GM12801 (cell line): ENCODE results near the gene WWC1.

ENCODE experiments used
- TF ChIP-seq, protein P1 (sequence below): IDR thresholded peaks from one replicate; pipeline ENCODE4 v1.5.1; 2011; ENCODE audit warnings: control low read depth; ENCODE audit not compliant: insufficient read length; ENCODE audit errors: extremely low read depth

Gene WWC1

DNA sequence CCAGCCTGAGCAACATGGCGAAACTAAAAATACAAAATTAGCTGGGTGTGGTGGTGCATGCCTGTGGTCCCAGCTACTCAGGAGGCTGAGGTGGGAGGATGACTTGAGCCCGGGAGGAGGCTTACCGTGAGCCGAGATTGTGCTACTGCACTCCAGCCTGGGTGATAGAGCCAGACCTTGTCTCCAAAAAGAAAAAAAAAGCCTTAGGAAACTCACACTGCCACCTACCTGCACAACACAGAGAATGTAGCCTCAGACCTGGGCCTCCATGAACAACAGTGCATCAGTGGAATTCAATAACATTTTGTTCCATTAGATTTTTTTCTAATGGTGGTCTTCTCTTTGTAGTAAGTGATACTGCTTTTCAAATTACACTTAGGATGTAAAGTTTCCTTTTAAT, 131.0 kb downstream of the WWC1 start:
- TF ChIP-seq, protein P1, sequence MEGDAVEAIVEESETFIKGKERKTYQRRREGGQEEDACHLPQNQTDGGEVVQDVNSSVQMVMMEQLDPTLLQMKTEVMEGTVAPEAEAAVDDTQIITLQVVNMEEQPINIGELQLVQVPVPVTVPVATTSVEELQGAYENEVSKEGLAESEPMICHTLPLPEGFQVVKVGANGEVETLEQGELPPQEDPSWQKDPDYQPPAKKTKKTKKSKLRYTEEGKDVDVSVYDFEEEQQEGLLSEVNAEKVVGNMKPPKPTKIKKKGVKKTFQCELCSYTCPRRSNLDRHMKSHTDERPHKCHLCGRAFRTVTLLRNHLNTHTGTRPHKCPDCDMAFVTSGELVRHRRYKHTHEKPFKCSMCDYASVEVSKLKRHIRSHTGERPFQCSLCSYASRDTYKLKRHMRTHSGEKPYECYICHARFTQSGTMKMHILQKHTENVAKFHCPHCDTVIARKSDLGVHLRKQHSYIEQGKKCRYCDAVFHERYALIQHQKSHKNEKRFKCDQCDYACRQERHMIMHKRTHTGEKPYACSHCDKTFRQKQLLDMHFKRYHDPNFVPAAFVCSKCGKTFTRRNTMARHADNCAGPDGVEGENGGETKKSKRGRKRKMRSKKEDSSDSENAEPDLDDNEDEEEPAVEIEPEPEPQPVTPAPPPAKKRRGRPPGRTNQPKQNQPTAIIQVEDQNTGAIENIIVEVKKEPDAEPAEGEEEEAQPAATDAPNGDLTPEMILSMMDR = no peak

DNA sequence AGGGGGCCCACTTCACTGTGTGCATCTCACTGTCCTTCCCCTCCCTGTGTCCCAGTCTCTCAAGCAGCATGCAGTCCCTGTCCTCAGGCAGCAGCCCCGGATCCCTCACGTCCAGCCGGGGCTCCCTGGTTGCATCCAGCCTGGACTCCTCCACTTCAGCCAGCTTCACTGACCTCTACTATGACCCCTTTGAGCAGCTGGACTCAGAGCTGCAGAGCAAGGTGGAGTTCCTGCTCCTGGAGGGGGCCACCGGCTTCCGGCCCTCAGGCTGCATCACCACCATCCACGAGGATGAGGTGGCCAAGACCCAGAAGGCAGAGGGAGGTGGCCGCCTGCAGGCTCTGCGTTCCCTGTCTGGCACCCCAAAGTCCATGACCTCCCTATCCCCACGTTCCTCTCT, 132.0 kb downstream of the WWC1 start:
- TF ChIP-seq, protein P1 = no peak

DNA sequence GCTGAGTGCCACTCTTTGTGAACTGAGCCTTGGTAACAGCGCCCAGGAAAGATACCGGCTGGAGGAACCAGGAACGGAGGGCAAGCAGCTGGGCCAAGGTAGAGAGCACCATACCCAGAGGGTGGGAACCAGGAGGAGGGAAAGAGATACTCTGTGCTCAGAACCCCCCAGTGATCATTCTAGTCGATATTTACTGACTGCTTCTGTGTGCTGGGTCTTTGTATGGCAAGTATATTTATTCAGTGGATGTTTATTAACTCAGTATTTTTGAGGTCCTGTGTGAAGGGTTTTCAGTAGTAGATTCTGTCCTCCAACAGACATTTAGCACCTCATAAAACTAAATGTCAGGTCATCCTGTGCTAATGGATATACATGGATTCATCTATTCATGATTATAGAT, 132.5 kb downstream of the WWC1 start:
- TF ChIP-seq, protein P1 = no peak

DNA sequence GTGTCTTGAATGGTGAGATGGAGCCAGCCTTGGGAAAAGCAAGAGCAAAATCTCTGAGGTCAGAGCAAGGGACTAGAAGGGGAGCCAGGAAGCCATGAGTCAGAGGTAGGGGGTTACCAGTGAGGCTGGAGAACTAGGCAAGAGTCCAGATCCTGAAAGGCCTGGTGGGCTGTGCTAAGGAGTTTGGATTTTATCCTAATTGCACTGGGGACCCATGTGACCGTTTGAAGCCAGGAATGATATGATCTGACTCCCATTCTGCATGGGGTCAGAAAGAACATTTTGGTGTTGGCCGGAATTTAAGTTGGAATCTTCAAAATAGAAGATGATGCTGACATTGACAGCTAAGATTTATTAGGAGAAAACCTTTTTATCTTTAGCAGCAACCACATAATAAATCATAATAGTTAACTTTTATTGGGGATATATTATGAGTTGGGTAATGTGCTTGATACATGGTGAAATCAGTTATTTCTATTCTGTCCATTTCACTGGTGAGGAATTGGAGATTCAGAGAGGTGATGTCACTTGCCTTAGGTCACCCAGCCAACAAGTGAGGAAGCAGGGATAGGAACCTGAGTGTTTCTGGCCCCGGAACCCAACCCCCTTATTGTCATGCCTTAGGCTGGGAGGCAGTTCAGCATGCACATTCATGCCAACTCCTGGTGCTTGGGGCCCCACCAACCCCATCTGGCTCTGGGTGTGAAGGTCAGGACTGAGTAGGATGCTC, 133.3 kb downstream of the WWC1 start:
- TF ChIP-seq, protein P1 = no peak

DNA sequence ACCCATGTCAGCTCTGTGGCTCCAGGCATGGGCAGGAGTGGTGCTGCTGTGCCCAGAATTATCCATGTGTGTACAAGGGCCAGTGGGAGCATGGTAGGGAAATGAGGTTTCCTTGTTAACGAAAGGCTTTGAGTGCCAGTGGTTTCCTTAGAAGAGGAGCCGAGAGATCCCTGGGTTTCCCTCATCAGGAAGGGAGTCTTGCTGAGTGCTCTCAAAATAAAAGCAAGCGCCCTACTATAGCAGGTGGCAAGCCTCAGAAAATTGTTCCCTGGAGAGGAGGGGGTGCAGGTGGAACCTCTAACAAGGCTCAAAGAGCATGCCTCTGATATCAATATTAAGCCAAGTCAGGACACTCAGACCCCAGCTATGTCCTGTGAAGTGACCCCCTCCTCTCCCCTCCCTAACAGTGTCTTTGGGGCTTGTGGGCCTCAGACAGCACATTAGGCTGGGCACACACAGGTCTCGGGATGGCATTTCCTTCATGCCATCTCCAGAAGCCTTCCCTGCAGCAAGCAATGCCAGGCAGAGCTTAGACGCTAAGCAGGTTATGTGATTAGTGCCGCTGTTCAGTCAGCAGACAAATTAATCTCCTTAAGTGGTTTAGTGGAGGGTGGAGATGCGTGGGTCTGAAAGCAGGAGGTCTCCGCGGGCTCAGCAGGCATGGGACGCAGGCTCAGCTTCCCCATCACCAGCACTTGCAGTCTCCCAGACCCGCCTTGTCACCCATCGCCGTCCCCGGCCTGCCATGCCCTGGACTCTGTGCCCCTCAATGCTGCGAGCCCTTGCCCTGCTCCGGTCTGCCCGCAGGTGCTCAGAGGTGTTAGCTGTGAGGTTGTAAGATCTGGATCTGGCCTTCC, 134.8 kb downstream of the WWC1 start:
- TF ChIP-seq, protein P1 = no peak

DNA sequence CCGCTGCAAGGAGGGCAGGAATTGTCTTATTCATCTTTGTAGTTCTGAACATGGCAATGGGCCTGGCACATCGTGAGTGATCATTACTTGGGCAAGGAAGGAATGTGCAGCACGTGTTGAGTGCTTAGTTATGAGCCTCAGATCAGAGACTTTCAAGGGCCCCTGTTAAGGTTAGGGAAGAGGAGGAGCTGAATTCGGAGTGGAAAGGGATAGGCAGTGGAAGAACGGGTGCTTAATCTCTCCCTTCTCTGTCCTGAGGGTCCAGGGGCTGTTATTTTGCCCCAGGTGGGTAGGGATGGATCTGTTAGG, 135.4 kb downstream of the WWC1 start:
- TF ChIP-seq, protein P1 = no peak

DNA sequence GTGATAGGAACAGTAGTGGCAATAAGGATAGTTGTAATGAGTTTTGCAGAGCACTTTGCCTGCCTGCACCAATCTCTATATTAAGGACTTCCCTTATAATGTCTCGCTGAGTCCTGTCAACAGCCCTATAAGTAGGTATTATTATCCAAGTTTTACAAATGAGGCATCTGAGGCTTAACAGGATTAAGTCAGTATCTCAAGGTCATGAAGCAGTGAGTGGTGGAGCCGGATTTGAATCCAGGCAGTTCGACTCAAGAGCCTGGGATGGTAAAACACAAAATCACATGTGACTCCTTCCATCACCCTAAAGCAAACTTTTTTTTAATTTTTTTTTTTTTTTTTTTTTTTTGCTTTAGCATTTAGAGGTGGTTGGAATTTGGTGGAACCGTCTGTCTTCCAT, 135.8 kb downstream of the WWC1 start:
- TF ChIP-seq, protein P1 = no peak
